GM18526 (cell line): Measurements from ENCODE around the gene LRRC28.

Experiments used
- POLR2A ChIP-seq: IDR thresholded peaks from 3 replicates; pipeline ENCODE4 v1.6.1; 2011; ENCODE audit not compliant: insufficient read length; ENCODE audit errors: extremely low read depth

The LRRC28 gene

GRCh38 chr15:99435113-99435695 is 183.9 kb downstream of the LRRC28 start:
- TF ChIP-seq POLR2A = no peak

GRCh38 chr15:99435877-99436541 is 184.7 kb downstream of the LRRC28 start:
- TF ChIP-seq POLR2A = no peak

- TF ChIP-seq POLR2A = no peak
Observed at GRCh38 chr15:99436542-99437314, 185.4 kb downstream of the LRRC28 start.

- no peak for TF ChIP-seq POLR2A
Observed at GRCh38 chr15:99437315-99438223, 186.3 kb downstream of the LRRC28 start.

- TF ChIP-seq POLR2A = no peak
Observed at GRCh38 chr15:99438224-99438585, 186.9 kb downstream of the LRRC28 start.

DNA sequence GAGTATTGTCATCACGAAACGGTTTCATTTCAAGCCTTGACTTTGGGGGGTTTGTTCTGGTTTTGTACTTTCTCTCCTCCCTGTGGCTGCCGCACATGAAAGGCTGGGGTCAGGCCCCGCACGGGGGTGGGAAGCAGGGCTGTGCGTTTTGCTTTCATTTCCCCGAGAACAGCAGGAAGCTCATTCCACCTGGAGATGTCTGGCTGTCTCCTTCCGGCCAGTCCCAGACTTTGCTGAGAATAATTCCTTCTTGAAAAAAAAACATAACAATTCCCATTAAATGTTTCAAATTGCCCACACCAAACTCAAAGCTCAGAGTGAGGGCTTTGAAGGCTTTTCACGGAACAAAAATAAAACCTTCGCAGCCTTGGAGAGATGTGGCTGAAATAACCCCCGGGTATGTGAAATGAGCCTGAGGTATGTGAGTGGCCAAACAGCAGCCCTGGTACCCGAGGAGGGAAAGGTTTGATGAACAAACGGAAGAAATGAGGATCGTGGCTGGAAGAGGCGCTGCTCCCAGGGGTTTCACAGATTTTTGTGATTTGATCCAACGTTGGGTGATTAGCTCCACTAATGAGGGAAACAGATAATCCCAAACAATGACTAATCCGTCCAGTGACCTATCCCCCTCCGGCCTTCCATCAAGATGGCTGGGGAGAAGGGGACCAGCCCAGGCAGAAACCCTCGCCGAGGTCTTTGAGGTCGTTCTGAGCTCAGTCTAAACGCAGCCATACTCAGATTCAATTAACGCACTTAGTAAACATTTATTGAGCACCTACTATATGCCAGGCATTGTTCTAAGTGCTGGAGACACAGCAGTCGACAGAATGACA is 187.6 kb downstream of the LRRC28 start:
- no peak for TF ChIP-seq POLR2A

DNA sequence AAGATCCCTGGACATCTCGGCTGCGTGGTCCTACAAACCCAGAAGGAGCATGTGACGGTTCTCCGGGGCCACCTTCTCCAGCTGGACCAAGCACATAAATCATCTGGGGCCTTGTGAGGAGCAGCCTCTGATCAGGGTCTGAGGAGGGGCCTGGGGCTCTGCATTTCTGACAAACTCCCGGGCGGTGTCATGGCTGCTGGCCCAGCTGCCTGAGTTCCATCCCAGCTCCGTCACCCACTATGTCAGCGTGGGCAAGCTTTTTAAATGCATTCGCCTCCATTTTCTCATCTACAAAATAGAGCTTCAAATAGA is 188.2 kb downstream of the LRRC28 start:
- TF ChIP-seq POLR2A = no peak

DNA sequence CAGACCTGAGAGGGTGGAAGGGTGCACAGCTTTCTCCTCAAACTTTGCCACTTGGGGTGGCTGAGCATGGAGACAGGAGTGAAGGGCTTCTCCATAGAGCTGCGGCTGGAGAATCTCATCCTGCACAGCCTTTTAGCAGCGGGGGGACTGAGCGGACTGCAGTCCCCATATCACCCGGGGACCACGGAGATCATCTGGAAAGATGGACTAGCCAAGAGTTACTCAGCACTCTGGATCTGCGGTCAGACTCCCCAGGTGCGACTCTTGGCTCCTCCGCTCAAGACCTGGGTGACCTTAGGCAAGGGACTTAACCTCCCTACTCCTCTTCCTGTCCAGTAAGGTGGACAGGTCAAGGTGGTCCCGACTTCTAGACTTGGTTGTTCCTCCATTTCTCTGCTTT is 188.7 kb downstream of the LRRC28 start:
- TF ChIP-seq POLR2A = no peak
